Panc1 (cell line): ENCODE results near the gene CERS5.

ENCODE experiments used
- CTCF ChIP-seq: fragments of 450-650 bp; IDR thresholded peaks from 2 replicates; pipeline ENCODE4 v1.5.1; 2017; ENCODE audit warnings: mild to moderate bottlenecking
- POLR2AphosphoS5 ChIP-seq: IDR thresholded peaks from 2 replicates; pipeline ENCODE4 v1.6.1; 2012; ENCODE audit warnings: mild to moderate bottlenecking, low read depth, low read length, moderate library complexity
- REST ChIP-seq, 2 experiments: IDR thresholded peaks; 2 replicates each; pipeline ENCODE4 v1.6.1; 2011 to 2012; ENCODE audit warnings: low read depth in 2 of 2, control low read depth in 1 of 2, low read length in 1 of 2, mild to moderate bottlenecking in 1 of 2, moderate library complexity in 1 of 2; ENCODE audit not compliant: insufficient read depth in 1 of 2
- SIN3A ChIP-seq: IDR thresholded peaks from 2 replicates; pipeline ENCODE4 v1.6.1; 2012; ENCODE audit warnings: low read depth, mild to moderate bottlenecking, low read length, moderate library complexity, borderline replicate concordance; ENCODE audit not compliant: insufficient read depth

GRCh38 chr12:50117057-50117622 lies 50.0 kb downstream of the CERS5 start:
- no peak for TF ChIP-seq CTCF
- no peak for TF ChIP-seq REST (IDR thresholded peaks at IDR 0.05; ENCODE audit: insufficient read depth in 1 of 2, low read depth in 2 of 2, low read length in 1 of 2)
- no peak for TF ChIP-seq POLR2AphosphoS5
- TF ChIP-seq SIN3A, result no peak
